GM19025 (cell line): Measurements from ENCODE around the gene DNAL4.

ENCODE experiments used
- ATAC-seq: cut with Tn5 transposase; IDR thresholded peaks from one replicate; pipeline ENCODE4 v1.9.1; 2021; ENCODE audit warnings: mild to moderate bottlenecking, low read depth, moderate library complexity; ENCODE audit not compliant: unreplicated experiment

The DNAL4 gene, protein sequence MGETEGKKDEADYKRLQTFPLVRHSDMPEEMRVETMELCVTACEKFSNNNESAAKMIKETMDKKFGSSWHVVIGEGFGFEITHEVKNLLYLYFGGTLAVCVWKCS

DNA sequence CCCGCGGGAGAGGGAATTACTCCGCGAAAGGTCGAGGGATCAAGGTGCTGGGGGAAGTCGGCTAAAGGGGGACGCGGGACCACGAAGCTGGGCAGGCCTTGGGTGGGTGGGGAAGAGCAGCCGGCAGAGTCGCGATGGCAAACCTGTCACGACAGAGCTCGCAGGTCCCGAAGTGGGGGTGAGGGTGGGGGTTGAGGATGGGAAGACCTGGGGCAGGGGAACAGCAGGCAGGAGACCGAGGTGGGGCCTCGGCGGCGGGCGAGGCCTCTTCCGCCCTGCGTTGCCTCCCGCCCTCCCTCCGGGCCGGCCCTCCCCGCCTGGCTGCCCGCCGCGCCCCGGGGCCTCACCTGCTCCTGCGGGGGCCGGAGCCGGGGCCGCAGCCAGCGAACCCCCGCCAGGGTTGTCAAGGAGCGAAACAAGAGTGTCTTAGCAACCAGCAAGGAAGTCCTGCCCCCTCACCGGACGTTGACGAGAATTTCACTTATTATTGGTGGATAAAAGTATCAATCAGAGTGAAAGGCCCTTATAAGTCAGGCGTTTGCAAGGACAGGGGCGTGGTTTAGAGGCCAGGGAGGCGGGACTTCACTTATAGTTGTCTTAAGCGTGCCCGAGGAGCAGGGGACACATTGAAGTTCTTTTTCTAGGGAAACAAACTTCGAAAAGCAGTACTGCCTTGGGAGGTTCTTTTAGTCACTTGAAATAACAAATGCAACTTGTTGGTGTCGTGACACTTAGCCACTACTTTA, at the start of gene DNAL4:
DNAL4 (minus strand) TSS at position 423 of the 746 bp plus-strand sequence. CDS start 11,412 bp downstream, outside the sequence.
- ATAC-seq = peak; percentile 95

DNA sequence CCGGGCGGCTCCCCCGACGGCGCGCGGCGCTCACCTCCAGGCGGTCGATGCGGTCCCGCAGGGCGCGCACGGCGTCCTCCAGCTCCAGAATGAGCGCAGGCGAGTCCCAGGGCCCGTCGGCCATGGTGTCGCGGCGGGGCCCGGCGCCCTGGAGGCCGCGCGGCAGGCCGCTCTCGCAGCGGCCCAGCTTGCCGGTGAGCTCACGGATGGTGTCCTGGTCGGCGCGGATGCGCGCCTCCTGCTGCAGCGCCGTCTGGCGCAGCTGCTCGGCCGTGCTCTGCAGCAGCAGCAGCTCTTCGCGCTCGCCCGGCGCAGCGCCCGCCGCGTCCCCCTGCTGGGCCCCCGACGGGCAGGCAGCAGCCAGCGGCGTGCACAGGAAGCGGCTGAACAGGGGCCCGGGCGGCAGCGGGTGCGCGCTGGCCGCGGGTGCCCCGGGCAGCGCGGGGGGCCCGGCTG, 49.3 kb upstream of the DNAL4 start:
- no peak for ATAC-seq

DNA sequence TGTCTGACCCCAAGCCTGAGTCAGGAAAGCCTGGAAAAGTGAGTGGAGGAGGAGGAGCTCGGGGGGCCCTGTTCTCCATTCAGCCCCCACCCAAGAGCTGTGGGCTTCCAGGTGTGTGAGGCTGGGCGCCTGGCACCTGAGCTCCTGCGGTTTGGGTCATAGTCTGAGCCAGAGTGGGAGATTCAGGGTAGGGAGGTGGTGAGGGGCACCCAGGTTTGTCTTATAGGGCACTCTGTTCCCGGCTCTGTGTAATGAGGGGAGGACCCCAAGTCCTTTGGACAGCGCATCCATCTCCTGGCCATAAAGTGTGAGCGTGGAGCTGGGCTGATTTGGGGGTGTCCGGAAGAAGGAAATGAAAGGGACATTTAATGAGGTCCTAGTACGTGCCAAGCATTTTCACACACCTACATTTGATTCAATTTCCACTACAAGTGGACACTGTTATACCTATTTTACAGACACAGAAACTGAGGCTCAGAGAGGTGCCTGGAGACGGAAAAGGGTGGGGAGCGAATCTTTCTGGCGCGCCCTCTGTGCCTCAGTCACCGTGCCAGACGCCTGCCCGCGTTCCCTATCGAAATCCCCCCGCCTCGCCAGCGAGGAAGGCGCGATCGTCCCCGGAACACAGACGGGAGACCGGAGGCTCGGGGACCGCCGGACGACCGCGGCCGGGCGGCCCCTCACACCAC, 48.7 kb upstream of the DNAL4 start:
- no peak for ATAC-seq

DNA sequence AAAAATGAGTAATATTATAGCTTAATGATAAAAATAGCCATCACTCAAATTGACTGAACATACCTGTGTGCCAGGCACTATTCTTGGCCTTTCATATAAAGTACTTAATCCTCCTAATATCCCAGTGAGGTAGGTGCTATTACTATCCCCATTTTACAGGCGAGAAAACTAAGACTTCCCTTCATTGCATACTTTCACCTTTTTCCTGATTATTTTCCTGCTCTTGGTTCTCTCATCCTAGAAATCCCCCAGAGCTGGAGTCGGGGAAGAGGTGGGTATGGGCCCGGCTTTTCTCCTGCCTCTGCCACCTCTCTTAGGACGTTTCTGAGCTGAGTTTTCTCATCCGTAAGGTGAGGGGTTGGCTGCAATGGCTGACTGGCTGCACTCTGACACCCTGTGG, 47.7 kb upstream of the DNAL4 start:
- no peak for ATAC-seq

DNA sequence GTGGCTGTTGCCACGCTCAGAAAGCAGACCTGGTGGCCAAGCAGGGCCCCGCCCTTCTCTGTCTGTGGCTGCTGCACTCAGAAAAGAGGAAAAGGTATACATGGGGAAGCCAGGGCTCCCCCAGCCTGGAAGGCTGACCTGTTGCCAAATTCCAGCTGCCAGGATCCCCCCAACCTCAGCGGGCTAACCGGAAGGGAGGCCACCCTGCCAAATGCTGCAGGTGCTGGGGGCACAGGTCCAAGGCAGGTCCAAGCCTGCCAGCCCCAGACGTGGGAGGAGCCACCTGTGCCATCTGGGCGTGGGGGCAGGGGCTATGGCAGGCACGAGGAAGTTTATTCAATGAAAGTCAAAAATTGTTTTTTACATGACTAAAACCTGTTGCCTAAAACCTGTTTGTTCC, 47.3 kb upstream of the DNAL4 start:
- no peak for ATAC-seq

DNA sequence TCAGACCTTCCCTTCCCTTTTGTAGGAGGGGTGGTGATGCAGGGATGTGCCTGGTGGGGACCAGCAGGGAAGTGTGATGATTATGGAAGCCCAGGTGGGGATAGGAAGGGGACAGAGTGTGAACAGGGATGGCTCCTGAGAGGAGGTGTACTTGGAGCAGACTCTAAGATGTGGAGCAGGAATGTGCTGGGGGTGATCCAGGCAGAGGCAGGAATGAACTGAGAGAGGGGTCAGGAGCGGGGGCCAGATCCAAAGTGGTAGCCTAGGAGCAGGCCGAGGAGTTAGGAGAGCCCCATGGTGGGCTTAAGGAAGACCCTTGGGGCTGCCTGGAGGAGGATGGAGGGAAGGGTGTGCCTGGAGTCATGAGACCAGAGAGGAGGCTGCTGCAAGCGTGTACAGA, 46.2 kb upstream of the DNAL4 start:
- ATAC-seq = no peak

DNA sequence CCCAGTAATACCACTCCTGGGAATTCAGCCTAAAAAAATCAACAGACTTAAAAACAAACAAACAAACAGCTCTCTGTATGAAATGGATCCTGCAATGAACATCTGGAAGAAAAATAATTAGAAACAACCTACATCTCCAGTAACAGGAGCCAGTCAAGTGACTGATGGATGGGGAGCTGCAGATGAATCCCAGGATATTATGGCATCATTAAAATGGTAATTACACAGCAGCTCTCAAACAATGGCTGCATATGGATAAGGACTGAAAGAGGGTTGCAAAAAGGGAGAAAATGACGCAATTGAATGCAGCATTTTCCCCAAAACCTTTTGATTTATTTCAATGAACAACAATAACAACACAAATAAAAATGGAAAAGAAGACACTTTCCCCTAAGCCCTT, 45.7 kb upstream of the DNAL4 start:
- no peak for ATAC-seq

DNA sequence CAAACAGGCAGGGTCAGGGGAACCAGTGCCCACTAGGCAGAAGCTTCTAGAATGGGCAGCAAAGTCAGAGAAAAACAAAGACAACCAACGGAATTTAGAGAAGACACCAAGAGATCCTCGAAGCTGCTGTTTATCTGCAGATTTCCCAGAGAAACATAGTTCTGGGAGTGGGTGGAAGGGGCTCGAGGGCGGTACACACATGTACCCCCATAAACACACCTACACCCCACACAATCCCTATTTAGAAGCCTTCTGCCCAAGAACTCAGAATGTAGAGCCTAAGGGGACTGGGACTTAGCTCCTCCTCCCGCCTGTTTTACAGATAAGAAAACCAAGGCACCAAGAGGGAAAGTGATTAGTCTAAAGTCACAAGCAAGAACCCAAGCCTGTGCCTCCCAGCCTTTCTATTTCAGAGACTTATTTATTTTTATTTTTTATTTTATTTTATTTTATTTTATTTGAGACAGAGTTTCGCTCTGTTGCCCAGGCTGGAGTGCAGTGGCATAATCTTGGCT, 43.5 kb upstream of the DNAL4 start:
- no peak for ATAC-seq

DNA sequence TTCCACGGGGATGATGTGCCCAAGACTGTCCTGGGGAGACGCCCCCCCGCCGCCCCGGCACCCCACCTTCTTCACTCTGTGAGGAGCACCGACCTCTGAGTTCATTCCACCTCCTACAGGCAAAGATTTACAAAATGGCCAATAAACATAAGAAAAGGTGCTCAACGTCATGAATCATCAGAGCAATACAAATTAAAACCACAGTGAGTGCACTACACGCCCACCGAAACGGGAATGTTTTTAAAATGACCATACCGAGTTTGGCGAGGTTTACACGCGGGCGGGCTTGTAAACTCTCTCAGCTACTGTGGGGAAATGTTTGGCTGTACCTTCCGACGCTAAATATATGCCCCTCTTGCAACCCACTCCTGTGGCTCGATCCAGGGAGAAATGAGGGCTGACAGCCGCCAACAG, 42.0 kb upstream of the DNAL4 start:
- no peak for ATAC-seq

DNA sequence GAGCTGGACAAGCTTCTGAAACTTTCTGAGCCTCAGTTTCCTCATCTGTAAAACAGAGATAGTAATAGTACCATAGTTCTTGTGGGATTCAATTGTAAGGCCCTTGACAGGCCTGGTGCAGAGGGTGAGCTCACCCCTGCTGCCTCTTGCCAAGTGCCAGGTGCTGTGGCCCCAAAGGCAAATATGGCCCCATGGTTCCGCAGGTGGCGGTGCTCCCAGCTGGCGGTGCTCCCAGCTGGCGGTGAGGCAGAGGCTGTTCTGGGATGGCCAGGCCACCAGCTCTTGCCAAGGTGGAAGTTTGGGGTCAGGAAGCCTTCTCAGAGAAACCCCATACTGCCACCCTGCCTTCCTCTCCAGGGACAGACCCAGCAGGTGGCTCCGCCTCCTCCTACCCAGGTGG, 41.0 kb upstream of the DNAL4 start:
- ATAC-seq = no peak

DNA sequence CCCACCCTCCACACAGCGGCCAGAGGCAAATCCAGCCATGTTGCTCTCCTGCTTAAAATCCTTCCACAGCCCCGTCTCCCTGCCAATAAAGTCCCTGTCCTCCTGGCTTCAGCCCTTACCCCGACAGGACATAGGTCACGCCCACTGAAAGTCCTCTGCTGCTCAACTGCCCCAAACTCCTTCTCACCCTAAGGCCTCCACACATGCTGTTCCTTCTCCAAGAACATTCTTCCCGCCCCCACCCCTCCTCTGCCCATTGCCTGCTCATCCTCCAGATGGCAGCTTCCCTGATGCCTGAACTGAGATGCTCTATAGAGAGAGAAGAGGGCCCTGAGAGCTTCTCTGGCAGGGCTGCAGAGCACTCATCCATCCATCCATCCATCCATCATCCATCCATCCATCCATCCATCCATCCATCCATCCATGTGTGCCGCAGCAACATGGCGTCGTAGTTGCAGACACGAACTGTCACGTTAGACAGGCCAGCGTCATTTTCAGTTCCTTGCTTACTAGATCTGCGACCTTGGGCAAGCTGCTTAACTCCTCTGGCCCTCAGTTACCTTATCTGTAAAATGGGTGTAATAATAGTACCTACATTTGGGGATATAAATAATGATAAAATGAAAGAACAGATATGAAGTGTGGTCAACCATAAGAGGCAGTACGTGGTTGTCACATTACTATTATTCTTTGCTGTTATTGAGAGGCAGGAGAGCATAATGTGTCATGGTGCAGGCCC, 40.4 kb upstream of the DNAL4 start:
- no peak for ATAC-seq

DNA sequence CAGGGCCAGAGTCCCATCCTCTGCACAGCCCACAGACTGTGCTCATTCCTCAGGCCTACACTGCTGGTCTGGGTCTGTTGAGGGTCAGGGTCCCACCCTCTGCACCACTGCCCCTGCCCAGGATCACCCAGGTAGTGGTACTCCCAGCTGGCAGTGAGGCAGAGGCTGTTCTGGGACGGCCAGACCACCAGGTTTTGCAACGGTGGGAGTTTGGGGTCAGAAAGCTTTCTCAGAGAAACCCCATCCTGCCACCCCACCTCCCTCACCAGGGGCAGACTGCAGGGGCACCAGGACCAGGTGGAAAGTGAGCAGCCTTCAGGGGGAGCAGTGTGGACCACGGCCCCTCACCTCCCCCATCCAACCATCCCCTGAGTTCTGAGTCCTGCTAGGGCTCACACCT, 39.1 kb upstream of the DNAL4 start:
- ATAC-seq = no peak

DNA sequence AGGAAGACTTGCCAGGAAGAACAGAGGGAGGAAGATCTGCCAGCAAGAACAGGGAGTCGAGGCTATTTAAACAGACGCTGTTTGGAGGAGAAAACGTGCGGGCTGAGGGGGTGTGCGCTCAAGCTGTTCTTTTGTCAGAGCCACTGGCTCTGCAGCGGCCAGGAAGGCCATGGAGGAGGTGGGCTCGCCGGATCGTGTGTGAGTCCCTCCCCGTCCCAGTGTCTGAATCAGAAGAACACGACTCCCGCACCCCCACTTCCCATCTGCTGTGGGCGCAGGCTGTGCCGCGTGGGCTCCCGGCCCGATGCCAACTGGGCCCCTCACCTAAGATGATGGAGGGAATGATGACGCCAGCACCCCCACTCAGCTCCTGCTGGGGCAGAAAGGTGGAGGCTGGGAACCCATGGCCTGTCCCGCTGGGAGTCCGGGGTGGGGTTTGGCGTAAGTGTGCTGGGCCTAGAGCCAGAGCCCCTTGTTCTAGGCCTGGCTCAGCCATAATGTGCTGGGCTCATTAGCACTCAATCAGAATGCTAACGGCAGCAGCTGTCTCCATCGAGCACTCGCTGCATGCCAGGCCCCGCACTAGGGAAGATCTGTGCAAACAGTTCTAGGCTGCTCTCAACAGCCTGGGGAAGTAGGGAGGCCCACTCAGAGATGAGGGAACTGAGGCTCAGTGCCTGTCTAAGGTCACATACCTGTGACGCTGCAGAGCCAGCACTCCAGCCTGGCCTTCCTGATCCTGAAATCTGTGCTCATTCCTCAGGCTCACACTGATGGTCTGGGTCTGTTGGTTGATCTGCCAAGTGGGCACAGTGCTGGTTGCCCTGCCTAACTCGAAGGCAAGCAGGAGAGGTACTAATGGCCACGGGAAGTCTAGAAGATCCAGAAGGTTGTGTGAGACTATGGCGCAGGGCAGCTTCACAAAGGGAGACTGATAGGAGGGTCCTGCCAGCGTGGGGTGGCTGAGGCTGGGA, 38.3 kb upstream of the DNAL4 start:
- ATAC-seq = no peak

DNA sequence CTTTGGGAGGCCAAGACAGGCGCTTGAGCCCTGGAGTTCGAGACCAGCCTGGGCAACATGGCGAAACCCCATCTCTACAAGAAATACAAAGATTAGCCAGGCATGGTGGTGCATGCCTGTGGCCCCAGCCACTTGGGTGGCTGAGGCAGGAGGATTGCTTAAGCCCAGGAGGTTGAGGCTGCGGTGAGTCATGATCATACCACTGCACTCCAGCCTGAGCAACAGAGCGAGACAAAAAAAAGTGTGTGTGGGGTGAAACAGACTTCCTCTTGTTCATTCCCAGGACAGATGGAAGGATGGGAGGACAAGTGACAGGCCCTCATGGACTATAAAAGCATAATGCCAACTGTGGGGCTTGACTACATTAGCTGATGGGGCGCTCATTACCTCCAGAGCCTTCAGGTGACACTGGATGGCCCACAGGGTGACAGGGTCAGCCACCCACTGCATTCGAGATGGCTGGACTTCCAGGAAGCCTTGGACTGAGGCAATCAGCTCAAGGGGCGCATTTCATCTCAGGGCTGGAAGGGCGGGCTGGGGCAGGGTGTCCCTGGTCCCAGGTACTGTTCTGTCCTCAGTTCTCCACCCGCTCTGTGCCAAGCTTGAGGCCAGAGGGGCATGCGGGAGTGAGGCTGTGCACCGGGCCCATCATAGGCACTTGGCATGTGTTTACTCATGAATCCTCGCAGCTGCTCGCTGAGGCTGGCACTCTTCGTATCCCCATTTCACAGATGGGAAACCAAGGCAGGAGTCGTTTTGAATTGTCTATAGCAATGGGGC, 37.4 kb upstream of the DNAL4 start:
- no peak for ATAC-seq

DNA sequence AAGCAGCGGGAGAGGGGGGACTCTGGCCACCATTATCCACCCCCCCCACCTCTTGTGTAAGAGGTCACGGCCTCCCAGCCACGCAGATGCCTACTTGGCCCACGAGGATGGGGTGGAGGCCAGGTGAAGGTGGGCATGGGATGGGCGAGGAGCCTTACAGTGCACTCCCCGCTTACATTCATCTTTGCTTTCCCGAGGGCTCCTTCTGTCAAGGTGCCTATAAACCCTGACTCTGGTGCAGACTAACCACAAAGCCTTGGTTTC, 36.8 kb upstream of the DNAL4 start:
- ATAC-seq = no peak

DNA sequence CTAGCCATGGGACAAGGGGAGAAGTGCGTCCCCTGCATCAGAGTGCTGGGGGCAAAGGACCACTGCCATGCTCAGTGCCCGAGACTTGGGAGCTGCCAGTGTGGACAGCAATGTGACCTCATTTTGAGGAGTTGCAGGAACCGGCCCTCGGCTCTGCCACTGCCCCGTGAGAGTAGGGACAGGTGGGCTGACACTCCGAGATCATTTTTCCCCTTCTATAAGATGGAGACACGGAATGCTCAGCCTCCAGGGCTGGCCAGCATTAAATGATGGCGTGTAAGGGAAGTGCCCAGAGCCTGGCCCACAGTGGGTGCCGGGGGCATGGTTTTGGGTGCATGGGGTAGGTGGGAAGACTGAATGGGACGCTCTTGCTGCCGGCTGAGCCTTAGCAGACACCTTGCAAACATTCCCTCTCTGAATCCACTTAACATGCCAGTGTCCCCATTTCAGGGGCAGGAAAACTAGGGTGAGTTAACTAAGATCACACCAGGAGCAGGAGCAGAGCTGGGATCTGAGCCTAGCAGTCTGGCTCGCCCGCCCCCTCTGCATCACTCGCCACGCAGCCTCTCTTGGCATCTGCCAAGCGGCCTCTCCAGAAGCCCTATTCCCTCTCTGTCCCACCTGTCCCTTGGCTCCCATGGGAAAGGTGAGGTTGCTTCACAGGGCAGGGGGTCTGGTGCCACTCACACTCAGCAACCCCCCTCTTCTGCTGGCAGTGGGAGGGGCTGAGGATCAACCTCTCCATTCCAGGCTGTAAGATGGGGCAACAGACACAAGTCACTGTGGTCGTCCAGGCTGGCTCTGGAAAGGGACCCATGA, 36.3 kb upstream of the DNAL4 start:
- no peak for ATAC-seq

DNA sequence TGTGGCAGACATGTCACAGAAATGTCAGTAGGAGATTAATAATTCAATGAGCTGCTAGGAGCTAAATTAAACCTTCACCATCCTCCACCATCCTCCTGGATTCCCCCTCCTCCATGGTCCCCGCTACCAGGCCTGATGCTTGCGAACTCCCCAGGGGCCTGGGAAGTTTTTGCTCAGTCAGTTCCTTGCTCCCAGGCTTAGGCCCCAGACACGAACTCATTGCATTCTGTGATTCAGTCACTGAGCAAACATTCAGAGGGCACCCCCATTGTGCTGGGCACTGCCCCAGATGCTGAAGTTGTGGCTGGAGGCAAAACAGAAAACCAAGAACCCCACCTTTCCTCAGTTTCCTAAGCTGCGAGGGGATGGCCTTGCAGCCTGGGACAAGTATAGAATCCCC, 35.5 kb upstream of the DNAL4 start:
- ATAC-seq = no peak

DNA sequence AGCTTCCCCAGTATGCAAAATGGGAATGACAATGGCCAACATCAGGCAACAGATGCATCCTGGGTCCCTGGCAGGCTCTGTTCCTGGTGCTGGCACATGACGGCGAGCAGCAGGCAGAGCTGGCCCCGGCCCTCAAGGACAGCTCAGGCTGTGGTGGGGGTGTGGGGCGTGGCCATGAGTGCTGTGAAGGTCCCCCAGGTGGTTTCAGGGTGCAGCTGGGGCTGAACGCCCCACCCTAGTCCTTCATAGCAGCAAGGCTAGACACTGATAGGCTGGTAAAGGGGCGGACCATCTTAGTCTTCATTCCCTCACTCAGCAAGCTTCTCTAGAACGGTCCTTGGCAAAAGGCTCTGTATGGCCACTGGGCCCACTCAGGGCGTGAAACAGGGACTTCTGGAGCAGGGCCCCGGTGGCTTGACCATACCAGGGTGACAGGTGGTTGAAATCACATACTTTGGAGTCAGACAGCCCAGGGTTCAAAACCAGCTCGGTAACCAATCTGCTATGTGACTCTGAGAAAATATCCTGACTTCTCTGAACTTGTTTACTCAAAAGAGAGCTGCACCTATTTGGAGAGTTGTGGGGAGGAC, 34.8 kb upstream of the DNAL4 start:
- no peak for ATAC-seq
